OCI-LY1 (cell line): ENCODE data around the gene UBTD1.
"Not testable (repeated sequence)": the region's sequence is repeated elsewhere in the genome, so short reads cannot be mapped to it uniquely, and the experiment has no call there.

ENCODE experiments used
- H2AFZ ChIP-seq: fragments of 200-600 bp; sonication (generic), shearing (Covaris generic); 2 replicates; pipeline ENCODE4 v1.6.0; 2014; ENCODE audit warnings: antibody characterized with exemption, mild to moderate bottlenecking, low read length
- H3F3A ChIP-seq: fragments of 200-600 bp; sonication (generic), shearing (Covaris generic); 2 replicates; pipeline ENCODE4 v1.6.0; 2014; ENCODE audit warnings: mild to moderate bottlenecking, antibody characterized with exemption, low read length, moderate library complexity; ENCODE audit not compliant: insufficient read depth
- H3K27ac ChIP-seq: fragments of 200-600 bp; sonication (generic); 2 replicates; pipeline ENCODE4 v1.5.1; 2014; ENCODE audit warnings: low read length, mixed run types, mild to moderate bottlenecking, low read depth; ENCODE audit not compliant: poor library complexity, severe bottlenecking
- H3K27me3 ChIP-seq: fragments of 200-600 bp; sonication (generic); 2 replicates; pipeline ENCODE4 v1.6.0; 2014; ENCODE audit warnings: antibody characterized with exemption, mild to moderate bottlenecking, low read length, moderate library complexity; ENCODE audit not compliant: insufficient read depth
- H3K36me3 ChIP-seq: fragments of 200-600 bp; sonication (generic); 2 replicates; pipeline ENCODE4 v1.6.1; 2014; ENCODE audit warnings: mild to moderate bottlenecking, antibody characterized with exemption, low read length, moderate library complexity, mixed read lengths; ENCODE audit not compliant: insufficient read depth
- H3K4me1 ChIP-seq: fragments of 200-600 bp; sonication (generic); 2 replicates; pipeline ENCODE4 v1.5.1; 2014; ENCODE audit warnings: mild to moderate bottlenecking, low read length, moderate library complexity; ENCODE audit not compliant: insufficient read depth, severe bottlenecking
- H3K4me2 ChIP-seq: fragments of 200-600 bp; sonication (generic), shearing (Covaris generic); 2 replicates; pipeline ENCODE4 v1.6.1; 2014; ENCODE audit warnings: low read length
- H3K4me3 ChIP-seq: fragments of 200-600 bp; sonication (generic); 2 replicates; pipeline ENCODE4 v1.5.1; 2014; ENCODE audit warnings: low read length, low read depth, mild to moderate bottlenecking, mixed read lengths; ENCODE audit not compliant: poor library complexity, severe bottlenecking
- H3K79me2 ChIP-seq: fragments of 200-600 bp; shearing (Covaris generic); 2 replicates; pipeline ENCODE4 v1.6.1; 2016; ENCODE audit warnings: mixed run types, low read length, mixed read lengths; ENCODE audit not compliant: insufficient read depth
- H3K9ac ChIP-seq: fragments of 200-600 bp; sonication (generic), shearing (Covaris generic); 2 replicates; pipeline ENCODE4 v1.6.1; 2014; ENCODE audit warnings: mild to moderate bottlenecking, low read length, mixed read lengths
- H3K9me2 ChIP-seq: fragments of 200-600 bp; sonication (generic), shearing (Covaris generic); 2 replicates; pipeline ENCODE4 v1.6.1; 2014; ENCODE audit warnings: low read depth, mild to moderate bottlenecking, low read length, mixed read lengths
- H3K9me3 ChIP-seq: fragments of 200-600 bp; shearing (Covaris generic); 2 replicates; pipeline ENCODE4 v1.6.1; 2014; ENCODE audit warnings: low read length, mixed read lengths
- H4K20me1 ChIP-seq: fragments of 200-600 bp; sonication (generic), shearing (Covaris generic); 2 replicates; pipeline ENCODE4 v1.6.0; 2016; ENCODE audit warnings: mild to moderate bottlenecking, low read length; ENCODE audit not compliant: insufficient read depth
- CTCF ChIP-seq: fragments of 200-600 bp; sonication (generic), shearing (Covaris generic); IDR thresholded peaks from 2 replicates; pipeline ENCODE4 v1.5.1; 2017; ENCODE audit warnings: mild to moderate bottlenecking, antibody characterized with exemption, low read length, moderate library complexity, mixed read lengths
- EZH2 ChIP-seq: fragments of 200-600 bp; sonication (generic), shearing (Covaris generic); IDR thresholded peaks from 2 replicates; pipeline ENCODE4 v1.8.0; 2017; ENCODE audit warnings: borderline replicate concordance, mixed run types, mild to moderate bottlenecking, antibody characterized with exemption, low read length, moderate library complexity, mixed read lengths

The UBTD1 gene

GRCh38 chr10:97522937-97523336 lies 24.2 kb downstream of the UBTD1 start:
- Histone ChIP-seq H3K9ac (no peak overlapping the region), H3K9me2 (no peaks in the 10 kb centered on the region), H3K4me3 (no peak overlapping the region), H3K27me3 (no peaks in the 10 kb centered on the region), H3K4me2 (no peak overlapping the region), H4K20me1 (no peaks in the 10 kb centered on the region), H3F3A (no peaks in the 10 kb centered on the region), H2AFZ (no peak overlapping the region), H3K27ac (no peak overlapping the region), H3K4me1 (no peaks in the 10 kb centered on the region), H3K79me2 (no peaks in the 10 kb centered on the region), H3K9me3 (no peaks in the 10 kb centered on the region), H3K36me3 (no peaks in the 10 kb centered on the region)
- TF ChIP-seq CTCF (no peak), EZH2 (no peak)

- no peaks in the 10 kb centered on the region for H3K27me3 ChIP-seq
- no peaks in the 10 kb centered on the region for H3K79me2 ChIP-seq
- H3K4me3 ChIP-seq, result no peak overlapping the region
- H4K20me1 ChIP-seq, result no peaks in the 10 kb centered on the region
- no peak overlapping the region for H3K9ac ChIP-seq
- TF ChIP-seq EZH2, result no peak
- TF ChIP-seq CTCF, result no peak
- no peak overlapping the region for H2AFZ ChIP-seq
- no peak overlapping the region for H3K4me2 ChIP-seq
- H3F3A ChIP-seq, result no peaks in the 10 kb centered on the region
- H3K36me3 ChIP-seq, result no peaks in the 10 kb centered on the region
- no peaks in the 10 kb centered on the region for H3K9me3 ChIP-seq
- H3K4me1 ChIP-seq, result no peaks in the 10 kb centered on the region
- no peaks in the 10 kb centered on the region for H3K9me2 ChIP-seq
- H3K27ac ChIP-seq, result no peak overlapping the region
Measured at GRCh38 chr10:97525086-97525485, 26.4 kb downstream of the UBTD1 start.

GRCh38 chr10:97525683-97526110 lies 27.0 kb downstream of the UBTD1 start:
- no peak overlapping the region for H2AFZ ChIP-seq
- H3K9me2 ChIP-seq, result no peaks in the 10 kb centered on the region
- no peak for TF ChIP-seq EZH2
- no peak for TF ChIP-seq CTCF
- H3K4me2 ChIP-seq, result no peak overlapping the region
- no peaks in the 10 kb centered on the region for H3K9me3 ChIP-seq
- H3K36me3 ChIP-seq, result no peaks in the 10 kb centered on the region
- H3K9ac ChIP-seq, result no peak overlapping the region
- H3K79me2 ChIP-seq, result no peaks in the 10 kb centered on the region
- no peaks in the 10 kb centered on the region for H3F3A ChIP-seq
- no peaks in the 10 kb centered on the region for H3K4me1 ChIP-seq
- no peaks in the 10 kb centered on the region for H3K27me3 ChIP-seq
- no peaks in the 10 kb centered on the region for H4K20me1 ChIP-seq
- H3K27ac ChIP-seq, result no peak overlapping the region
- no peak overlapping the region for H3K4me3 ChIP-seq

- not testable (repeated sequence) for H3K36me3 ChIP-seq, H2AFZ ChIP-seq, H3K9me3 ChIP-seq, H3F3A ChIP-seq, H3K4me2 ChIP-seq, H3K27me3 ChIP-seq, H4K20me1 ChIP-seq, H3K9me2 ChIP-seq, H3K9ac ChIP-seq, H3K79me2 ChIP-seq, H3K27ac ChIP-seq, H3K4me1 ChIP-seq, H3K4me3 ChIP-seq
Measured at GRCh38 chr10:97528876-97529275, 30.2 kb downstream of the UBTD1 start.
